ENCODE data around the gene TTF2. TPM values are rescaled to one million over a fixed set of nuclear protein-coding genes. Genes with fewer than 3 reads are reported as not detected.
A peak's percentile ranks its signal among the peaks of the same experiment; 100 is the strongest.
"Not testable (repeated sequence)": the region's sequence is repeated elsewhere in the genome, so short reads cannot be mapped to it uniquely, and the experiment has no call there.

Gene TTF2
- total RNA-seq, 1 donor from 2014 or later = 53.0 TPM

DNA sequence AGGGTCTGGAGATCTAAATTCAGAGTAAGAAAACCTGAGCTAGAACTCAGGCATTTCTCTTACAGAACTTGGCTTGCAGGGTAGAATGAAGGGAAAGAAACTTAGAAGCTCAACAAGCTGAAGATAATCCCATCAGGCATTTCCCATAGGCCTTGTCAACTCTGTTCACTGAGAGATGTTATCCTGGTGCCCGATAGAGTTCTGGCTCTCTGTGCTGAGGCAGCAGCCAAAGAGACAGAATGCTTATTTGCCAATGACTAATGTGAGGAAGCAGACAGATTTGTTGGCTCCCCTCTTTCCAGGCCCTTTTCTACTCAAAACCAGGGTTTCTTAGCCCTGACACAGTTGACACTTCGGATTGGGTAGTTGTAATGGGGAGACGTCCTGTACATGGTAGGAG, 83.7 kb downstream of the TTF2 start:
- no peak overlapping the region for H3K4me3 ChIP-seq (ENCODE audit: low read depth, low read length)
- TF ChIP-seq, protein P1, sequence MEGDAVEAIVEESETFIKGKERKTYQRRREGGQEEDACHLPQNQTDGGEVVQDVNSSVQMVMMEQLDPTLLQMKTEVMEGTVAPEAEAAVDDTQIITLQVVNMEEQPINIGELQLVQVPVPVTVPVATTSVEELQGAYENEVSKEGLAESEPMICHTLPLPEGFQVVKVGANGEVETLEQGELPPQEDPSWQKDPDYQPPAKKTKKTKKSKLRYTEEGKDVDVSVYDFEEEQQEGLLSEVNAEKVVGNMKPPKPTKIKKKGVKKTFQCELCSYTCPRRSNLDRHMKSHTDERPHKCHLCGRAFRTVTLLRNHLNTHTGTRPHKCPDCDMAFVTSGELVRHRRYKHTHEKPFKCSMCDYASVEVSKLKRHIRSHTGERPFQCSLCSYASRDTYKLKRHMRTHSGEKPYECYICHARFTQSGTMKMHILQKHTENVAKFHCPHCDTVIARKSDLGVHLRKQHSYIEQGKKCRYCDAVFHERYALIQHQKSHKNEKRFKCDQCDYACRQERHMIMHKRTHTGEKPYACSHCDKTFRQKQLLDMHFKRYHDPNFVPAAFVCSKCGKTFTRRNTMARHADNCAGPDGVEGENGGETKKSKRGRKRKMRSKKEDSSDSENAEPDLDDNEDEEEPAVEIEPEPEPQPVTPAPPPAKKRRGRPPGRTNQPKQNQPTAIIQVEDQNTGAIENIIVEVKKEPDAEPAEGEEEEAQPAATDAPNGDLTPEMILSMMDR (conservative IDR thresholded peaks at IDR 0.05; ENCODE audit: low read depth, low read length) = no peak
- DNase-seq (ENCODE audit: low read depth) = no peak

DNA sequence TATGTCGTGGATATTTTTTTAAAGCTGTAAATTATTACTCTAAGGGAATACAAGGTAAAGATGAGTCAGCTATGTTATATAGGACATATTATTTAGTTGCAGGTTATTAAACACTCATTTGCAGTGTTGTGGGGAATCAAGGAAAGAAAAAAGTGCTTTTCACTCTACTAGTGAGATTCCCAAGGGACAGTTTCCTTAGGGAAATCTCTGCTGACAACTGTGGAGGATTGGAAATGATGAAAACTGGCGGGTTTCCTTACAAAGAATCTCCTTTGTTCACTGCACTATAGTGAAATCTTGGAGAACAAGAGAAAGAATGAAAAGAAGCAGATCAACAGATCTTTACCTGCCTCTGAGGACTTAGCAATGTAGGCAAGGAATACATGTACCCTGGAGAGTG, 85.9 kb downstream of the TTF2 start:
- no peak overlapping the region for H3K4me3 ChIP-seq (ENCODE audit: low read depth, low read length)
- TF ChIP-seq, protein P1 (conservative IDR thresholded peaks at IDR 0.05; ENCODE audit: low read depth, low read length) = no peak
- no peak for DNase-seq (ENCODE audit: low read depth)

DNA sequence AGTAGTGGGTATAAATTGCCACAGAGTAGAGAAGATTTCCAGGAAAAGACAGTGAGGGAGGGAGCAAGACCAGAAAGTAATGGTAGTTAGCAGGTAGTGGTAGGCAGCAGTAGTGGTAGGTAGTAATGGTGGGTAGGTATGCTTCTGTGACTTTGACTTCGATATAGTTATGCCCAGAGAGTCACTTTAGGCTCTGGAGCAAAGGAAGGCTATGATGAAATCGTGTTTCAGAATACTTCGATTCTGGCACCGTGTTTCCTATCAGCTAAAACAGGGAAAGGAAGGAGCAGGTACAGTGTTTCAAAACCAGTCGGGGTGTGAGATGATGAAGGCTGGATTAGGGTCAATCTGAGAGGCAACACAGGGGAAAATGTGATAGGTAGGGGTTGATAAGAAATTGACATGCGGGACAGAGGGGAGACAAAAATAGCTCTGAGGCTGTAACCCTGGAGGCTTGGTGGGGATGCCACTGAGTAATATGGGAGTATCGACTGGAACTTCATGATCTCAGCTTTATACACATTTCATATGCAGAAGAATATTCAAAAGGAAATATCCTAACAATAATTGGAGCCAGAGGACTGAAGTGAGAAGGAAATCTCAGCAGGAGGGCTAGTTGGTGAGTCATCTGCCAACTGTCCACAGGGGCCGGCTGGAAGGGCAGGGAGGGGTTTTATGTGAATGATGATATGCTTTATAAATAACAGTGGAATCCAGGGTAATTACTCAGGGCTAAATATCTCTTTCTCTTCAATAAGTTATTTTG, 86.6 kb downstream of the TTF2 start:
- TF ChIP-seq, protein P1 (conservative IDR thresholded peaks at IDR 0.05; ENCODE audit: low read depth, low read length) = no peak
- H3K4me3 ChIP-seq (ENCODE audit: low read depth, low read length) = no peak overlapping the region
- DNase-seq (ENCODE audit: low read depth) = peak; percentile 81

DNA sequence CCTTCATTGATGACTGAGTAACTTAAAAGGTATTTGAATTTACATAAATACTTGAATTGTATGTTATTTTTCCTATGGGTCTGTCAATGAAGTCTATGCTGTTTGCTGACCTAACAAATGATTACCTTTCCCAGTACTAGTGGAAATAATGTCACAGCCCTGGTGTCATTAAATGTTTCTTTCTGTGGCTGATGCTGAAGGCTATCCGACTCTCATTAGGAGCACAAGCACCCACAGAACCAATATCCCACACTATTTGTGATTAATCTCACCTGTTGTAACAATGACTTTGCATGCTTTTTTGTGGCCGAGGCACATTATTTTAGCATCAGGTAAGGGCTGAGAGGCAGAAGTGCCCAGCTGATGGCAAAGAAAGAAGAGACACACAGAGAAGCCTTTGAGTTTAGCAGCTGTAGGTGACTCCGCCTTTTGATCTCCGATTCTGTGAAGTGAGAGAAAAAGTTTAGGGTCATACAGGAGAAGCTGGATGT, 87.3 kb downstream of the TTF2 start:
- H3K4me3 ChIP-seq (ENCODE audit: low read depth, low read length) = peak overlapping the region; percentile 23
- TF ChIP-seq, protein P1 (conservative IDR thresholded peaks at IDR 0.05; ENCODE audit: low read depth, low read length) = no peak
- DNase-seq (ENCODE audit: low read depth) = no peak

DNA sequence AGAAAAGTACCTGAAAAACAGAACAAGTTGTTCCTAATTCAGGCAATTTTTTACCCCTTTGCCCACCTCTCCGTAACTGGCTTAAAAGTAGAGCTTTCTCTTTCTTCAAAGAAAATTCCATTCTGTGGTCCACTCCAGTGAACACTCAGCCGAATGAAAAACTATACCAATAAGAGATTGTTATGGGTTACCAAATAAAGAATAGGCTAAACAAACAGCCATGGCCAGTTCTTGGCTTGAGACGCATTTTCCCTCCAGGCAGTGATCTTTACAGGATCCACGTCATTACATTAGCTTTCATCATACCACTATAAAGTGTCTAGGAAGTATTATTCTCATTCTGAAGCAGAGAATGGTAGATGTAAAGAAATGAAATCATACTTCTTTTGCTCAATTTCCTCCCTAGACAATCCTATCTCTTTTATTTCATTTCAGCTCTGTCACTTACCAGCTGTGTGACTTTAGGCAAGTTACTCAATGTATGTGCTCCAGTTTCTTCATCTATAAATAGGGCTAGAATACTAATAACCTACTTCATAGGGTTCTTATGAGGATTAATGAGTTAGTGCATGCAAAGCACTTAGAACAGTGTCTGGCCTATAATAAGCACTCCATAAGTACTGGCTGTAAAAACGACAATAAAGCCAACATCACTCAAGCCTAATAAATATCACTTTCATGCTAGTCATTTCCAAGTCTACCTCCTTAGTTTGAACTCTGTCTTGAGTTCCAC, 87.9 kb downstream of the TTF2 start:
- no peak for DNase-seq (ENCODE audit: low read depth)
- TF ChIP-seq, protein P1 (conservative IDR thresholded peaks at IDR 0.05; ENCODE audit: low read depth, low read length) = no peak
- peak overlapping the region; percentile 23 for H3K4me3 ChIP-seq (ENCODE audit: low read depth, low read length)

DNA sequence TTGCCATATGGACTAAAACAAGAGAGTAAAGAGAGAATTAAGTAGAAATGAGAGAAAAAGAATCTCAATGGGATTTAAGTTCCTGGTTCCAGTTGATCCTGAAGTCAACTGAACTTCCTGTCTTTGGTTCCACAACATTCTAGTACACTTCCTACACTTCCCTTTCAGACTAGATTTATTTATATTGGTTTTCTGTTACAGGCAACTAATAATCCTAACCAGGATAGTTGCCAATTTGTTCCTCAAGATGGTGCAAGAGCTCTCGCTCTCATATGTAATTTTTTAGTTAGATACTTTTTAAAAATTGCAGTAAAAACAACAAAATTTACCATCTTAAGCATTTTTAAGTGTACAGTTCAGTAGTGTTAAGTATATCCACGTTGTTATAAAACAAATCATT, 90.2 kb downstream of the TTF2 start:
- DNase-seq (ENCODE audit: low read depth) = no peak
- no peak overlapping the region for H3K4me3 ChIP-seq (ENCODE audit: low read depth, low read length)
- TF ChIP-seq, protein P1 (conservative IDR thresholded peaks at IDR 0.05; ENCODE audit: low read depth, low read length) = peak; percentile 40

DNA sequence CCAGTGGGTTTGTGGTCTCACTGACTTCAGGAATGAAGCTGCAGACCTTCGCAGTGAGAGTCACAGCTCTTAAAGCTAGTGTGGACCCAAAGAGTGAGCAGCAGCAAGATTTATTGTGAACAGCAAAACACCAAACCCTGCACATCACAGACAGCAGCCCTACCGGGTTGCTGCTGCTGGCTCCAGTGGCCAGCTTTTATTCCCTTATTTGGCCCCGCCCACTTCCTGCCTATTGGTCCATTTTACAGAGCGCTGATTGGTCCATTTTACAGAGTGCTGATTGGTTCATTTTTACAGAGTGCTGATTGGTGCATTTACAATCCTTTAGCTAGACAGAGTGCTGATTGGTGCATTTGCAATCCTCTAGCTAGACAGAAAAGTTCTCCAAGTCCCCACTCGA, 91.2 kb downstream of the TTF2 start:
- not testable (repeated sequence) for DNase-seq (ENCODE audit: low read depth); H3K4me3 ChIP-seq (ENCODE audit: low read depth, low read length)
